Measurements from ENCODE around the gene AATF. TPM values are rescaled to one million over a fixed set of nuclear protein-coding genes. Genes with fewer than 3 reads are reported as not detected.

Gene AATF
- total RNA-seq, 4 donors from 2014 or later, result 30.3 to 50.5 (median 40.9) TPM

DNA sequence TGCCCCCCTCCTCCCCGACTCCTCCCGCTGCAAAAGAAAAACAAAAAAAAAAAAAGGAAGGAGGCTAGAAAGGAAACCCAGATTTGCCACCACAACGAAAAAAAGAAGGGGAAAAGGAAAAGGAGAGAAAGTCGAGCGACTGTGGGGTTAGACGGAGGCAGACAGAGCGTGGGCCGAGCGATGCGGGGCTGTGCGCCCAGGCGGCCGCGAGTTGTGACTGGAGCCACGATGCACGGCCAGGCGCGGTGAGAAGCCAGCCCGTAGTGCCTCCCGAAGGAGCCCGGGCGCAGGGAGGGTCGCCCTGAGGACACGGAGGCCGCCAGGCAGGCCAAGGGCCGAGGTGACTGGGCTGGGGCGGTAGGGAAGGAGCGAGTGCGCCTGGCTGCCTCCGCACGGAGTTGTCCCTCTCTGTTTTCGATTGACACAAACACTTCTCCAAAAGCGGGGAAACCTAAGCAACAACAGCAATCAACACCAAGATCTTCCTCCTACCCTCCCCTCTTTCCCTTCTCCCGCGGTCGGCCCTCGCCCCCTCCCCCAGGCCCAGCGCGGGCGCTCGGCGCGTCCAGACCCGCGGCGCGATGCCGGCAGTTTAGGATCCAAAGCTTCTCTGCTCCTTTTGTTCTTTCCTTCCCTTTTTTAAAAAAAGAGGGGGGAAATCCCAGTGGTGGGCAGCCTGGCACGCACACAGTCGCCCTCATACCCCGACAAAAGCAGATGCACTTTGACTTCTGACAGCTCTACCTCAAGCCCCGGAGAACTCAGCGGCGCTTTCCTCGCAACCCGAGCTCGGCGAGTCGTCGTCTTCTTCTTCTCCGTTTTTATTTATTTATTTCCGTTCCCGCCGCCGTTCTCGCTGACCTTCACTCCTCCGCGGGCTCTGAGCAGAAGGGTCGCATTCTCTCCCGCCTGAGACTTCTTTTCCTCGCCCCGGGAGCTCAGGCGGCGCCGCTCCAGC, 11.5 kb upstream of the AATF start, which contains the start of gene LHX1:
Gene LHX1, plus strand, starts transcription at position 475 of the 958 bp plus-strand sequence. CDS start 723 bp downstream, outside the sequence.
- Histone ChIP-seq H3K27ac (no peak within 1 kb of the TSS), H3K36me3 (no peaks in the 10 kb centered on the region), H3K4me1 (peaks cover 55 to 79% of the 10 kb centered on the region in 2 donors), H3K27me3 (peaks cover 97 to 100% (median 99%) of the 10 kb centered on the region in 3 donors), H3K9me3 (no peaks in the 10 kb centered on the region), H3K4me3 (peak within 1 kb of the TSS in 3 of 4 donors; percentile 3 to 48 (median 19))
- ATAC-seq (no peak), DNase-seq (no peak)
- intact Hi-C loops (cut with DNase I; ENCODE audit: low total_unique reads) (no loop called here), in situ Hi-C loops (cut with MboI; ENCODE audit: low sequenced_read_pairs in 4 of 4) (loop anchor here in 1 of 4 donors (25.0 kb wide), 1 partner anchor 300 kb away; no protein-coding TSS in a partner anchor)
- TF ChIP-seq POLR2A (IDR thresholded peaks at IDR 0.05), result no peak

GRCh38 chr17:36937959-36938565, 10.7 kb upstream of the AATF start:
- Histone ChIP-seq H3K4me1 (peaks cover 51 to 75% of the 10 kb centered on the region in 2 donors), H3K4me3 (peak overlapping the region in 2 of 4 donors; percentile 3 to 48), H3K9me3 (no peaks in the 10 kb centered on the region), H3K27ac (no peak overlapping the region), H3K36me3 (no peaks in the 10 kb centered on the region), H3K27me3 (peaks cover 98 to 100% (median 99%) of the 10 kb centered on the region in 3 donors)
- ATAC-seq (no peak), DNase-seq (no peak)
- in situ Hi-C loops (cut with MboI; ENCODE audit: low sequenced_read_pairs in 4 of 4), result loop anchor here in 1 of 4 donors (25.0 kb wide), 1 partner anchor 301 kb away; no protein-coding TSS in a partner anchor
- intact Hi-C loops (cut with DNase I; ENCODE audit: low total_unique reads), result no loop called here
- TF ChIP-seq, protein P1, sequence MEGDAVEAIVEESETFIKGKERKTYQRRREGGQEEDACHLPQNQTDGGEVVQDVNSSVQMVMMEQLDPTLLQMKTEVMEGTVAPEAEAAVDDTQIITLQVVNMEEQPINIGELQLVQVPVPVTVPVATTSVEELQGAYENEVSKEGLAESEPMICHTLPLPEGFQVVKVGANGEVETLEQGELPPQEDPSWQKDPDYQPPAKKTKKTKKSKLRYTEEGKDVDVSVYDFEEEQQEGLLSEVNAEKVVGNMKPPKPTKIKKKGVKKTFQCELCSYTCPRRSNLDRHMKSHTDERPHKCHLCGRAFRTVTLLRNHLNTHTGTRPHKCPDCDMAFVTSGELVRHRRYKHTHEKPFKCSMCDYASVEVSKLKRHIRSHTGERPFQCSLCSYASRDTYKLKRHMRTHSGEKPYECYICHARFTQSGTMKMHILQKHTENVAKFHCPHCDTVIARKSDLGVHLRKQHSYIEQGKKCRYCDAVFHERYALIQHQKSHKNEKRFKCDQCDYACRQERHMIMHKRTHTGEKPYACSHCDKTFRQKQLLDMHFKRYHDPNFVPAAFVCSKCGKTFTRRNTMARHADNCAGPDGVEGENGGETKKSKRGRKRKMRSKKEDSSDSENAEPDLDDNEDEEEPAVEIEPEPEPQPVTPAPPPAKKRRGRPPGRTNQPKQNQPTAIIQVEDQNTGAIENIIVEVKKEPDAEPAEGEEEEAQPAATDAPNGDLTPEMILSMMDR (IDR thresholded peaks at IDR 0.05 in 4 of 5, conservative IDR thresholded peaks at IDR 0.05 in 1 of 5), result no peak
- no peak for TF ChIP-seq POLR2A (IDR thresholded peaks at IDR 0.05)

GRCh38 chr17:36938566-36939051, 10.1 kb upstream of the AATF start:
- in situ Hi-C loops (cut with MboI; ENCODE audit: low sequenced_read_pairs in 4 of 4) (loop anchor here in 1 of 4 donors (25.0 kb wide), 1 partner anchor 301 kb away; no protein-coding TSS in a partner anchor), intact Hi-C loops (cut with DNase I; ENCODE audit: low total_unique reads) (no loop called here)
- H3K4me3 ChIP-seq, result peak overlapping the region in 1 of 4 donors; percentile 27
- TF ChIP-seq POLR2A (IDR thresholded peaks at IDR 0.05), result no peak
- TF ChIP-seq, protein P1 (IDR thresholded peaks at IDR 0.05 in 4 of 5, conservative IDR thresholded peaks at IDR 0.05 in 1 of 5), result no peak
- H3K4me1 ChIP-seq, result peaks cover 46 to 71% of the 10 kb centered on the region in 2 donors
- no peak for DNase-seq
- no peaks in the 10 kb centered on the region for H3K9me3 ChIP-seq
- peaks cover 98 to 100% (median 99%) of the 10 kb centered on the region in 3 donors for H3K27me3 ChIP-seq
- no peaks in the 10 kb centered on the region for H3K36me3 ChIP-seq
- no peak for ATAC-seq
- no peak overlapping the region for H3K27ac ChIP-seq

DNA sequence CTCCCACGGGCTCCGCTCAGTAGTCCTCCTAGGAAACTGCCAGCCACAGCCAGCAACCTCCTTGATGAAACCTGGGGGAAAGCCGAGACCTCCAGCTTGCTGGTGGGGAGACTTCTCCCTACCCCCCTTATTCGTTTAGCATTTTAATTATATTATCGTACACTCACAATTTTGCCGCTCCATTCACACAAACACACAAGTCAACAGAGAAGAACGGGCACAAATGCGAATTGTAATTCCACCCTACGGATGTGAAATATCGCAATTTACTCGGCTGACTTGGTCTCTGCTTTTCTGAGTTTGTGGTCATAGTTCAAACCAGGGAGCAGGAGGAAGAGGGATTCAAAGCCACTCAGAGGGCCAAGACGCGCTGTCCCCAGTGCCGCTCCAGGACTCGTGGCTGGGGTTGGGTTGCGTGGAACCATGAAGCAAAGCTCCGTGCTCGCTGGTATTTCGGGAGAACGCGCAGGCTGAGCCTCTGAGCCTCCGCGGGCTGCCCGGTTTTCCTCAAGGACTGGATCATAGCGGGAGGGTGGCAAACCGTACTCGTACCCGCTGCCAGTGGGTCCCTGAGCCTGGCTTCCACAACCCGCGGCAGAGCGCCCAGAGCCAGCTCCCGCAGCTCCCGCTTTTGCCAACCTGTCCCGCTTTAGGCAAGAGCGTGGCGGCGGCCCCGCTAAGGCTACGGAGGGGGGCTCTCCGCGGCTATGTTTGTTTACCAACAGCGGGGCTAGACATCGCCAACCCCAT, 9.5 kb upstream of the AATF start:
- no peak for ATAC-seq
- H3K27me3 ChIP-seq, result peaks cover 98 to 100% (median 99%) of the 10 kb centered on the region in 3 donors
- H3K27ac ChIP-seq, result no peak overlapping the region
- in situ Hi-C loops (cut with MboI; ENCODE audit: low sequenced_read_pairs in 4 of 4), result loop anchor here in 1 of 4 donors (25.0 kb wide), 1 partner anchor 302 kb away; no protein-coding TSS in a partner anchor
- no peak for DNase-seq
- H3K9me3 ChIP-seq, result no peaks in the 10 kb centered on the region
- TF ChIP-seq POLR2A (IDR thresholded peaks at IDR 0.05), result no peak
- TF ChIP-seq, protein P1 (IDR thresholded peaks at IDR 0.05 in 4 of 5, conservative IDR thresholded peaks at IDR 0.05 in 1 of 5), result no peak
- H3K4me3 ChIP-seq, result no peak overlapping the region
- no peaks in the 10 kb centered on the region for H3K36me3 ChIP-seq
- H3K4me1 ChIP-seq, result peaks cover 40 to 65% of the 10 kb centered on the region in 2 donors
- intact Hi-C loops (cut with DNase I; ENCODE audit: low total_unique reads), result no loop called here

All from gastrocnemius medialis (tissue), 4 donors.